GM19023 (cell line): ENCODE measurements around the gene BCAS4.
"Not testable (repeated sequence)": the region's sequence is repeated elsewhere in the genome, so short reads cannot be mapped to it uniquely, and the experiment has no call there.

Experiments used
- ATAC-seq: cut with Tn5 transposase; IDR thresholded peaks from one replicate; pipeline ENCODE4 v1.9.1; 2021; ENCODE audit warnings: mild to moderate bottlenecking, moderate library complexity; ENCODE audit not compliant: unreplicated experiment

The BCAS4 gene

GRCh38 chr20:50798650-50799049 lies 3.8 kb downstream of the BCAS4 start:
- no peak for ATAC-seq

DNA sequence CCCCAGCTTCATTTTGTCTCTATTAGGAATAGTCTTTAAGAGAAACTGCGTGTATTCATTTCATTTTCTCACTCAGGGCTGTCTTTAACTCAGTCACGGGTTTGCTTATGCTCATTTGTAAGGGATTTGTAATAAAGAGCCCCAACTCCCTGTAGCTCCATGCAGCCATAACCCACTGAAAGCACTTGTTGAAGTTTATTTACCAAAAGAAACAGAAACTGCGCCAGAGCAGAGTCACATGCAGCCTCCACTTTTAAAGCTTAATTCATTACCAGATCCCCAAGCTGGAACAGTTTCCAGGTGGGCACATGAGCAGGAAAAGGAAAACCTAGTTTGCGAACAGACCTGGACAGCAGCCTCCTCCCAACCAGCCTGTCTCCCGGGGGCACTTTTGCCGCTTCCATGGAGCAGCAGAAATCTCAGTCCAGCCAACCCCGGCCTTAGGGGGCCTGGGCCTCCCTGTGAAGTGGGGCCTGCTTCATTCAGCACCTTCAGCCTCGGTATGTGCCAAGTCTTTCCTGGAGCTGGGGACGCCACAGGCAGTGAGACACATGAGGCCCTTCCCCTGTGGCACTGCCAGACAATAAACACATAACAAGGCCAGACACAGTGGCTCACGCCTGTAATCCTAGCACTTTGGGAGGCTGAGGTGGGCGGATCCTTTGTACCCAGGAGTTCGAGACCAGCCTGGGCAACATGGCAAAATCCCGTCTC lies 4.5 kb downstream of the BCAS4 start:
- ATAC-seq, result no peak

DNA sequence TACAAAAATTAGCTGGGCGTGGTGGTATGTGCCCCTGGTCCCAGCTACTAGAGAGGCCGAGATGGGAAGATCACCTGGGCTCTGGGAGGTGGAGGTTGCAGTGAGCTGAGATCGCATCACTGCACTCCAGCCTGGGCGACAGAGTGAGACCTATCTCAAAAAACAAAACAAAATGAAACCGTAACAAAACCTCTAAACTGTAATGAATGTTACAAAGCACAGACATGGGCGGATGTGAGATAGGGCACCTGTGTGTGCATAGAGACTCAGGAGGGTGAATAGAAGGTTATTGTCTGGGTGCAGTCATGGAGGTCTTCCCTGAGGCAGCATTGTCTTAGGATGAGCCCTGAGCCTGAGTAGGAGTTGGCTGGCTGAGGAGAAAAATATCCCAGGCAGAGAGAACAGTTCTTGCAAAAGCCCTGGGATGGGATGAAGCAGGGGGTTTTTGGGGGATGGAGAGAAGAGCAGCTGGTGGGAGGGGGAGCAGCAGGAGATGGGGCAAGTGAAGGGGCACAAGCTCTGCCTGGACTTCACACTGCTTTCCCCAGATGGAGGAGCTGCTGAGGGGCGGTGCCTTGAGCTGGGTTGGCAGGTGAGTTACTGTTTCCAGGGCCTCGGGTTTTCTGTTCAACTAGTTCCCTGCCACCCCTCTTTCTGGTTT lies 5.2 kb downstream of the BCAS4 start:
- ATAC-seq, result peak; percentile 39

DNA sequence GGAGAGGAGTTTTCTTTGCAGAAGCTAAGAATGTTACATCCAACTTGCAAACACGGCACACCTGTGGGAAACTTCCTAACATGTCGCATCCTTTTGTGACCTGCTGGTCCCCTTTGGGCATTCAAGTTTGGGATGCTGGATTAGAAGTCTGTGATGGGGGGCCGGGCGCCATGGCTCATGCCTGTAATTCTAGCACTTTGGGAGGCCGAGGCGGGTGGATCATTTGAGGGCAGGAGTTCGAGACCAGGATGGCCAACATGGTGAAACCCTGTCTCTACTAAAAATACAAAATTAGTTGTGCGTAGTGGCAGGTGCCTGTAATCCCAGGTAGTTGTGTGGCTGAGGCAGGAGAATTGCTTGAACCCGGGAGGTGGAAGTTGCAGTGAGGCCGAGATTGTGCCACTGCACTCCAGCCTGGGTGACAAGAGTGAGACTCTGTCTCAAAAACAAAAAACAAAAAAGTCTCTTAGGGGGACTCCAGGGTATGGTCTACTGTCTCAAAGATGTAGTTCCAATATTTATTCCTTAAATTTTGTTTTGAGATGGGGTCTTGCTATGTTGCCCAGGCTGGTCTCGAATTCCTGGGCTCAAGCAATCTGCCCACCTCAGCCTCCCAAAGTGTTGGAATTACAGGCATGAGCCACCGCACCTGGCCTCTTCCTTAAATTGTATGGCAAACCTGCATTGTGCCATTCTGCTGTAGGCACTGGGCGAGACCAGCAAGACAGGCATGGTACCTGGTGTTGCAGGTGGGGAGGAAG lies 6.3 kb downstream of the BCAS4 start:
- not testable (repeated sequence) for ATAC-seq

DNA sequence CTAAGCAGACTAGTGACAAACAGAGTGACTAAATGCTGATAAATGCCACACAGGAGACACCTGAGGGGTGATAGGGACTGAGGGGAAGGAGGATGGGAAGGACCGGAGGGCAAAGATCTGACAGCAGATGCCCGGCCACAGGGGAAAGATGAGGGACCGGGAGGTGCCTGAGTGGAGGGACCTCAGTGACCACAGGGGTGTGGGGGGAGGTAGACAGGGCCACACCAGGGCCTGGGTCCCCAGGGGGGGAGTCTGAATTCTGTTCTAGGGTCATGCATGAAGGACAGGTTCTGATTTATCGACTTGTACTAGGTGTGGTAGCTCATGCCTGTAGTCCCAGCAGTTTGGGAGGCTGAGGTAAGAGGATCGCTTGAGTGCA lies 6.9 kb downstream of the BCAS4 start:
- no peak for ATAC-seq

- ATAC-seq, result no peak
Measured at GRCh38 chr20:50802289-50802688, 7.4 kb downstream of the BCAS4 start.

- ATAC-seq, result no peak
Measured at GRCh38 chr20:50804437-50805348, 9.8 kb downstream of the BCAS4 start.

GRCh38 chr20:50805349-50805684 lies 10.5 kb downstream of the BCAS4 start:
- no peak for ATAC-seq

GRCh38 chr20:50806126-50806768 lies 11.4 kb downstream of the BCAS4 start:
- ATAC-seq, result no peak

- no peak for ATAC-seq
Measured at GRCh38 chr20:50810063-50810462, 15.2 kb downstream of the BCAS4 start.

DNA sequence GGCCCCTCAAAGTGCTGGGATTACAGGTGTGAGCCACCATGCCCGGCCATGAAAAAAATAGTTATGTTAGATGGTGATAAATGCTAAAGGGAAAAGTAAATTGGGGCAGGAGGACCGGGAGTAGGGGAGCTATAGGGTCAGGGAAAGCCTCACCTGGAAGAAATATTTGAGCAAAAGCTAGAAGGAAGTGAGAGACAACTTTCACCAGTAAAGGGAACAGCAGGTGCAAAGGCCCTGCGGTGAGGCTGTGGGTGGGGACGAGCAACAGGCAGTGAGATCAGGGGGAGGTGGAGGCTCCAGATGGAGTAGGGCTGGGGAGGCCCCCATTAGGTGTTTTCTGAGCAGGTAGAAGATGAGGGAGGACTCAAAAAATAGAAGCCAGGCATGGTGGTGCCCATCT lies 16.0 kb downstream of the BCAS4 start:
- ATAC-seq, result no peak

- ATAC-seq, result no peak
Measured at GRCh38 chr20:50813101-50813643, 18.3 kb downstream of the BCAS4 start.

DNA sequence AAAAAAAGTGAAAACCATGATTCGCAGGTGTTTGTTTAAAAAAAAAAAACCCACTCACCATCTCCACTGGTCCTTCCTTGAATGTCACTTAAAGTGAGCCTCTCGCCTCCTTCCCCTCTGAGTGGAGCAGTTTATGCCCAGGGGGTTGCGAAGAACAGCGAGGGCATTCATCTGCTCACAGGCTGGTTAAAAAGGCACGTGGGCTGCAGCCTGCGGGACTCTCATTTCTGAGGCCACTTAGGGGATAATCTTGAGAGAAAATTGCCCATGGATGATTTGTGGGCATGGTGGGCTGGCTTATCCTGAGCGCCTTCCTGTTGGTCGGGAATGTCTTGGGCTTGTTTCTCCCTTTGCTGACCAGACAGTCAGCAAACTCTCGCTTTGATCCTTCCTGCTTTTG lies 18.9 kb downstream of the BCAS4 start:
- ATAC-seq, result no peak

- no peak for ATAC-seq
Measured at GRCh38 chr20:50814438-50815161, 19.7 kb downstream of the BCAS4 start.

- ATAC-seq, result peak; percentile 46
Measured at GRCh38 chr20:50815162-50815989, 20.5 kb downstream of the BCAS4 start.

- ATAC-seq, result no peak
Measured at GRCh38 chr20:50817776-50818172, 22.9 kb downstream of the BCAS4 start.

DNA sequence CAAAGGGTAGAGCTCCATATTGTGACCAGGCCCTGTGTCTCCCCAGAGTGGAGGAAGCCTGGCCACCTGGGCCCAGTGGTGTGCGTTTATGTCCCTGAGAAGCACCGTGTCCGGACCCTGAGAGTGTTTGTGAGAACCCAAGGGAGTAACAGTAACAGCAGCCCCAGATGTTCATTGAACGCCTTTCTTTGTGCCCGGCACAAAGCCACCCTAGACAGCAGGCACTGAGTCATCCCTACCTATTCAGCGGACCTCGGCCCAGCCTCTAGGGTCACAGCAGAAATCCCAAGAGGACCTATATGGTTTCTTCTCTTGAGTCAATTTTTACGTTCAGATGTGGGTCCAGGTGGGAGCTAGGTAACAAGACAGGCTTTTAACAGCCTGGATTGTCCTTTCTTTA lies 24.5 kb downstream of the BCAS4 start:
- ATAC-seq, result peak; percentile 22

DNA sequence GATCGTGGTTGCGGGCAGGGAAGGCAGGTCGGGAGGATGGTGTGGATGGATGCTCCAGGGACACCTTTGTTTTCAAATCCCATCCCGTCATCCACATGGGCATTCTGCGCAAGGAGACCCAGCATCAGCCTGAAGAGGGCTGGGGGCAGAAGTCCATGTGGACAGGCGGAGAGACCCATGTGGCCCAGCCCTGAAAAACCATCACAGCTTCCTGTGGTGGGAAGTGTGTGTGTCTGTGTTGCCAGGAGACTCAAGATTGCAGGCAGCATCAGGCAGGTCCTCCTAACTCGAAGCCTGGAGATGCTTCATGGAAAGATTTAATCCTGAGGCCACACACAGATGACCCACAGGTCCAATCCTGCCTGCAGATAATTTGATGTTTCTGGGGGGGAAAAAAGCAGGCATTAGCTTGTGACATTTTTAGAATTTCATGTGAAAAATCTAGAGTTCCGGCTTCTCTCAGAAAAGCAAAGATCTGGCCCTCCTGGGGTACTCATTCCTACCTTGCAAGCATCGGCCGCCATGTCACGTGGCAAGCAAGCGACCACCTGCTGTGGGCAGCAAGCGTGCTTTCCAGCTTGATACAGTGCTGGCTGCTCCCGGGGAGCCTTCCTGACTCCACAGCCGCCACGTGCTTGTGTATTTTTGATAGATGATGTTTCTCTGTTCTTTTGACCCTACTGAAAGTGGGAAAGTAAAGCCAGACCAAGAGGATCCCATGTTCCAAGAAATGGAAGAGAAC lies 25.8 kb downstream of the BCAS4 start:
- ATAC-seq, result no peak
